Measurements from ENCODE around the gene KYNU. TPM values are rescaled to one million over a fixed set of nuclear protein-coding genes. Genes with fewer than 3 reads are reported as not detected.

KYNU gene
- total RNA-seq, 1 donor from 2014 or later, result 2.3 TPM

GRCh38 chr2:142981069-142981378 lies 103.6 kb downstream of the KYNU start:
- Histone ChIP-seq H3K36me3 (no peaks in the 10 kb centered on the region), H3K4me3 (no peak overlapping the region), H3K9me3 (no peaks in the 10 kb centered on the region), H3K4me1 (no peaks in the 10 kb centered on the region), H3K27me3 (no peaks in the 10 kb centered on the region), H3K27ac (no peak overlapping the region)
- intact Hi-C loops (cut with DNase I), result loop anchor here (5.0 kb wide), 1 partner anchor 299 kb away; no protein-coding TSS in a partner anchor
- no peak for TF ChIP-seq CTCF (IDR thresholded peaks at IDR 0.05)
- DNase-seq (ENCODE audit: low spot score in 2 of 2), result no peak

DNA sequence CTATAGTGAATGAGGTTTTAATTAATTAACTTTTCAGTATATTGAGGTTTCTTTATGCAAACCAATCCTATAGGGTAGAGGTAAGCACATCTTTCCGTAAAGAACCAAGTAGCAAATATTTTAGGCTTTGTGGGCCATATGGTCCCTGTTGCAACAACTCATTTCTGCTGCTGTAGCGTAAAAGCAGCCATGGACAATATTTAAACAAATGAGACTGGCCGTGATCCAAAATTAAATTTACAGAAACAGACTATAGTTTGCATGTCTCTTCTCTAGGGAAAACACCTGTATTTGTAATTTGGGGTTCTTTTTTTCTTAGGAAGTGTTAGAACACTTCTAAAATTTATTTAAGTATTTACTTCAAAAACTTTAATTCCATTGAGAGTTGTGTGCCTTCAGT lies 104.3 kb downstream of the KYNU start:
- TF ChIP-seq CTCF (IDR thresholded peaks at IDR 0.05), result no peak
- no peaks in the 10 kb centered on the region for H3K4me1 ChIP-seq
- intact Hi-C loops (cut with DNase I), result loop anchor here (5.0 kb wide), 1 partner anchor 299 kb away; no protein-coding TSS in a partner anchor
- no peak for DNase-seq (ENCODE audit: low spot score in 2 of 2)
- no peaks in the 10 kb centered on the region for H3K27me3 ChIP-seq
- H3K36me3 ChIP-seq, result no peaks in the 10 kb centered on the region
- no peaks in the 10 kb centered on the region for H3K9me3 ChIP-seq
- no peak overlapping the region for H3K4me3 ChIP-seq
- no peak overlapping the region for H3K27ac ChIP-seq

- H3K9me3 ChIP-seq, result no peaks in the 10 kb centered on the region
- H3K27me3 ChIP-seq, result no peaks in the 10 kb centered on the region
- intact Hi-C loops (cut with DNase I), result loop anchor here (5.0 kb wide), 1 partner anchor 301 kb away; no protein-coding TSS in a partner anchor
- H3K4me1 ChIP-seq, result no peaks in the 10 kb centered on the region
- no peak for TF ChIP-seq CTCF (IDR thresholded peaks at IDR 0.05)
- no peak overlapping the region for H3K27ac ChIP-seq
- H3K4me3 ChIP-seq, result no peak overlapping the region
- H3K36me3 ChIP-seq, result no peaks in the 10 kb centered on the region
- no peak for DNase-seq (ENCODE audit: low spot score in 2 of 2)
These were observed 105.7 kb downstream of the KYNU start for GRCh38 chr2:142983174-142983573.

DNA sequence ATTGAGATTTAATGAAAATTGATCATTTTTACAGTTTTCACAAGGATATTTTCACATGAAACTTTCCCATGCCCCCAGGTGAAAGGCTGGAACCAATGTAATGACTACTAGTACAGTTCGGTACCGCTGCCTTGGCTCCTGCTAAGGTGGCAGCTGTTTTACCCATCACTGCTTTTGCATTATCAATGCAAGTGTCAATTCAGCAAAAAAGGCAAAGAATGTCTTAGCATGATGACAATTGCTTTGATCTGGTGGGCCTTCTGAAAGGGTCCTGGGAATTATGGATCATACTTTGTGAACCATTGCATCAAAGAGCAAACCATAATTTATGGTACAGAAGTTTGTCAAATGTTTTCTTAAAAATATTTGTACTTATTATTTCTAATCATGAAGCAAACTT lies 107.2 kb downstream of the KYNU start:
- no peaks in the 10 kb centered on the region for H3K36me3 ChIP-seq
- no peaks in the 10 kb centered on the region for H3K9me3 ChIP-seq
- no peak overlapping the region for H3K27ac ChIP-seq
- intact Hi-C loops (cut with DNase I), result loop anchor here (5.0 kb wide), 1 partner anchor 302 kb away; no protein-coding TSS in a partner anchor
- no peak for TF ChIP-seq CTCF (IDR thresholded peaks at IDR 0.05)
- no peaks in the 10 kb centered on the region for H3K27me3 ChIP-seq
- DNase-seq (ENCODE audit: low spot score in 2 of 2), result no peak
- no peak overlapping the region for H3K4me3 ChIP-seq
- H3K4me1 ChIP-seq, result no peaks in the 10 kb centered on the region

DNA sequence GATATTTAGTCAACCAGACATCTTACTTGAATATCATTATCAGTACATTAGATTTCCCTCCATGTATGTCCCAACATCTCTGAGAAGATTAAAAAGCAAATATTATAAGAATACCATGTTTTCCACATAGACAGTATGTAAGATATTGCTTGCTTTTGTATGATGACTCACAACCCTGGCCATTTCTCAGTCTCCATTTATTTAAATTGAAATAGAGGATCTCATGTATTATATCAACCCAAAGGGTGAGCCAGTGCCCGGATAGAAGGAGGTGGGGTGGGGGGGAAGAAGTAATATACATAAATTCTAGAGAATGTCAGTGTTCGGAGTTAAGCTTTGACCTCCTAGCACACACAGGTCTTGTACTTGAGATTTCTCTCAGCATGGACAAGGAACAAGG lies 109.6 kb downstream of the KYNU start:
- DNase-seq (ENCODE audit: low spot score in 2 of 2), result no peak
- Histone ChIP-seq H3K4me1 (no peaks in the 10 kb centered on the region), H3K36me3 (no peaks in the 10 kb centered on the region), H3K9me3 (no peaks in the 10 kb centered on the region), H3K27me3 (no peaks in the 10 kb centered on the region), H3K4me3 (no peak overlapping the region), H3K27ac (no peak overlapping the region)
- intact Hi-C loops (cut with DNase I), result no loop called here
- no peak for TF ChIP-seq CTCF (IDR thresholded peaks at IDR 0.05)
